Stimulated activated CD4-positive, alpha-beta T cell treated with anti-CD3 and anti-CD28 coated beads, Interleukin-12 subunit alpha, Interleukin-12 subunit beta, amount 100 ng/mL, for 4 hours (primary cell): ENCODE measurements around the gene OR10R2.
"Not testable (repeated sequence)": the region's sequence is repeated elsewhere in the genome, so short reads cannot be mapped to it uniquely, and the experiment has no call there.

Experiments used
- DNase-seq: peaks from one replicate; pipeline ENCODE4 v3.0.0-alpha.2; 2020

The OR10R2 gene, protein sequence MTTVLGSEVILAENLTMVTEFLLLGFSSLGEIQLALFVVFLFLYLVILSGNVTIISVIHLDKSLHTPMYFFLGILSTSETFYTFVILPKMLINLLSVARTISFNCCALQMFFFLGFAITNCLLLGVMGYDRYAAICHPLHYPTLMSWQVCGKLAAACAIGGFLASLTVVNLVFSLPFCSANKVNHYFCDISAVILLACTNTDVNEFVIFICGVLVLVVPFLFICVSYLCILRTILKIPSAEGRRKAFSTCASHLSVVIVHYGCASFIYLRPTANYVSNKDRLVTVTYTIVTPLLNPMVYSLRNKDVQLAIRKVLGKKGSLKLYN

DNA sequence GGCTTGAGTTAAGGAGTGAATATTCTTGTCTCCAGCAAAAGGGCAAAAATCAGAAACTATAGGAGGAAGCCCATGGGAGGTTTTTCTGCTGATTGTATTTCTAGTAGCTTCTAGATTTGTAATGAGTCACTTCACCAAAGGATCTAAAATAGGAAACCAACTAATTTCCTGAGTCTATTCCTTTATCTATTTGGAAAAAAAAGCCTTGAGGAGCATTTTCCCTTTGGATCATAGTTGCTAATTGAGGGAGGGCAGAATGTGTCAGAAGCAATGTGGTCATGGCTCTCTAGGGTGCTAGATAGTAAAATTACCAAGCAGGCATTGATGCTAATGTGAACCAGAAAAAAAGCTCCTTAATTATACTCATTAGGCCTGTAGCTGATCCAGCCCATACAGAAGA is at the start of gene OR10R2:
TSS of gene OR10R2 (plus strand) at position 301 of the 400 bp plus-strand sequence. CDS start 106 bp downstream, outside the sequence.
- DNase-seq, result no peak

DNA sequence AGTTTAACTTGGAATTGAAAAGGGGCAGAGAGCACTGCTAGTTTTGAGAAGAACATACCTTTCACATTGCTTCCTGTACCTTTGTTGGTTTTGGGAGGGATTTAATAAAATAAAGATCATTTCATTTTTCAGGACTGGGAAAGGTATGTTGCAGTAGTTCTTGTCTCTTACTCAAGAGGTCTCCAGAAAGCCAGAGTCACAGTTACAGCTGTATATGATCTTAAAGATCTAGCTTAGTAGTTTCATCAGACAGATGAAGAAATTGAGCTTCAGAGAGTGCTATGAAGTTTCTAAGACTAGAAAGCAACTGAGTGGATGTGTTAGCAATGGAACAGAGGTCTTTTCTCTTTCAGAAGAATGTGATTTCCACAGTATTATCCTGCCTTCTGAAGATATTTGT is 47.0 kb upstream of the OR10R2 start:
- no peak for DNase-seq

DNA sequence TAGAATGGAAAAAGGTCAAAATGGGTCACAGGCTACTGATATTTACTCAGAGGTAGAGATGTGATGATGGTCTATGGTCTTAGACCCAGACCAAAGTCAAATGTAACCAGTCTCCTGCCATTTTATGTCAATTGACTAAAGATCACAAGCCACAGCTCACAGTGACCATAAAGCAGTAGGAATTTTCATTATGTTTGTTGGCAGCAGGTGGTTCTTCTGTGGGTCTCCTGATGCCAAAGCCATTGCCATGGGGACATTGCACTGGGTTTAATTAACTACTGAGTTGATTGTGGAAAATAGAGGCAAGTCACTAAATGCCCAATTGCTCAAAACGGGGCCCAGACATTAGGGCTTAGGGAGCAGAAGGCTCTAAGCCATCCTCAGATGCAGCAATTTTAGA is 45.9 kb upstream of the OR10R2 start, which contains the start of gene OR10K2:
TSS of gene OR10K2 (minus strand) at position 101 of the 400 bp plus-strand sequence. CDS start 5,371 bp downstream, outside the sequence.
- DNase-seq, result no peak

DNA sequence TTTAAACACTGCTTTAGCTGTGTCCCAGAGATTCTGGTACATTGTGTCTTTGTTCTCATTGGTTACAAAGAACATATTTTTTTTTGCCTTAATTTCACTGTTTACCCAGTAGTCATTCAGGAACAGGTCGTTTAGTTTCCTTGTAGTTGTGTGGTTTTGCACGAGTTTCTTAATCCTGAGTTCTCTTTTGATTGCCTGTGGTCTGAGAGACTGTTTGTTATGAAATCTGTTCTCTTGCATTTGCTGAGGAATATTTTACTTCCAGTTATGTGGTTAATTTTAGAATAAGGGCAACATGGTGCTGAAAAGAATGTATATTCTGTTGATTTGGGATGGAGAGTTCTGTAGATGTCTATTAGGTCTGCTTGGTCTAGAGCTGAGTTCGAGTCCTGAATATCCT is 41.9 kb upstream of the OR10R2 start:
- not testable (repeated sequence) for DNase-seq

DNA sequence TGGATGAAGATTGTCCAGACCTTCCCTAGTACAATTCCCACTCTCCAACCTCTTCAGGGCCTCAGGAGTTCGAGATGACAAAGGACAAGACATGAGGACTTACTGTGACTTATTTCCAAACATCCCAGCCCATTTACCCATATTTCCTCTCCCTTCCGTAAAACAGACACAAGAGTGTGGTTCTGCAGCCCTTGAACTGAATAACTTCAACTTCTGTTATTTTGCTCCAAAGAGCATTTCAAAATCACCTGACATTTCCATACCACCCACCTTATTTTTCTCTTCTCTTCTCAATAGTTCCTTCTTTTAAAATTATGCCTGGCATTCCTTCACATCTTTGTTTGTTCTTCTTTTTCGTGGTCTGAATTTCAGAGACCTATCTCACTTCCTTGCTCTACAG is 37.3 kb upstream of the OR10R2 start:
- DNase-seq, result no peak

DNA sequence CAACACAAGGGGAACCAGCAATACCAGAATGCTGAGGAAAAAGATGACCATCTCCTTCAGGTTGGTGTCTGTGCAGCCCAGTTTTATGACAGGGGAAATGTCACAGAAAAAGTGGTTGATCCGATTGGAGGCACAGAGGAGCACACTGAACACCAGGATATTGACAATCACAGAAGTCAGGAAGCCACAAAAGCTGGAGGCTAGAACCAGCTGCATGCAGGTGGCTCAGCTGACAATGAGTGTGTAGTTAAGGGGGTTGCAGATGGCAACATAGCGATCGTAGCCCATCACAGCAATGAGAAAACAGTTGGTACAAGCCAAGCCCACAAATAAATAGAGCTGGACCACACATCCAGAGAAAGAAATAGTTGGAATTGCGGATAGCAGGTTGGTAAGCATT is 26.6 kb upstream of the OR10R2 start:
- DNase-seq, result no peak

DNA sequence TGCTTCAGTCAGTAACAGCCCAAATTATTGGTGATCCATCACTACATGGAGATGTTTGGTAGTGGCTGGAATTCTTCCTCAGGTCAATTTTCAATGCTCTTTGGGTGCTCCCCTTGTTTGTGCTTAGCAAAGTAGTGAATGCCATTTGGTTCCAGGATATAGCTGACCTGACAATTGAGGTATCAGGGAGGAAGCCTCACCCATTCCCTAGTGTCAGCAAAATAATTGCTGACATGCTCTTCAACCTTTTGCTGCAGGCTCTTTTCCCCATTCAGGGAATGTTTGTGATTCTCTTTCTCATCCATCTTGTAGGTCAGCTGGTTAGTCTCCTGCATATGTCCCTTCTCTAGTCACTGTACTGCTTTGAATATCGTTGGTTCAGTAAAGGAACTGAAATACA is 17.5 kb upstream of the OR10R2 start:
- no peak for DNase-seq

DNA sequence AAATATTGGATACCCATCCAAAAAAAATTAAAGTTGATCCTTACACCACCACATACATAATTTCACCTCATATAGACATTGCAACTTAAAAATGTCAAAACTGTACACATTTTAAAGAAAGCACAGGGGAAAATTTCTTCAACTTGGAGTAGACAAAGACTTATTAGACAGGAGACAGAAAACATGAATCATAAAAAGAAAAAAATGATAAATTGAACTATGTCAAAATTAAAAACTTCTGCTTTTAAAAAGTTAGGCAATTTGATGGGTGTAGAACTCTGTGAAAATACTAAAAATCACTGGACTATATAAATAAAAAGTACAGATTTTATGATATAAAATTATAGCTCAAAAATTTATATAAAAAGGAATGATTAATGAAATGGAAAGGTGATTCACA is 14.8 kb upstream of the OR10R2 start:
- no peak for DNase-seq

DNA sequence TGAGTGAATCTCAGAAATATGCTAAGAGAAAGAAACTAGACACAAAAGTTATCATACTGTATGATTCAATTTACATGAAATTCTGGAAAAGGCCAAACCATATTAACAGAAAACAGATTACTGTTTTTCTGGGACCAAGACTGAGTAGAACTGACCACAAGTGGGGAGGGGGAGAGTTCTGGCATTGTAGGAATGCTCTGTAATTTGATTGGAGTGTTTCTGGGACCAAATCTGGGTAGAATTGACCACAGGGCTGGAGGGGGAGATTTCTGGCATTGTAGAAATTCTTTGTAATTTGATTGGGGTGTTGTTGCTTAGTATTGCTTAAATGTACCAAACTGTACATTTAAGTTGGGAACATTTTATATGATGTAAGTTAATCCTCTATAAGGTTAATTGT is 13.8 kb upstream of the OR10R2 start:
- DNase-seq, result no peak

DNA sequence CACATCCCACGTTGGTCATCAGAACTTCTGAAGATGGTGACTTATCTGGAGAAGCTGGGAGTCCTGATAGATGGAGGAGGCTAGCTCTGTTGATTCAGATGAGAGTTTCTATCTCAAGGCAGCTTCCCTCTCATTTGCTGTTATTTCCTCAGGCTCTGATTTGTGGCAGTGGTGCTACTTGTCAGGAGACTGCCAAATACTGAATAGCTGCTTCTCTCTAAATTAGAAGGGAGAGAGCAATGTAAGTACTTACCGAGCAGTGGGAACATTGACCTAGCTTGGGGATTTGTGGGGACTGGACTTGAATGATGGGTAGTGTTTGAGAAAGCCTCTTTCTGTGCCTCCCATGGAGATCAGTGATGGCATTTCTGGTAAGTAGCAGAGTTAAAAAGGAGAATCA is 10.5 kb upstream of the OR10R2 start, which contains the start of gene OR10K1:
TSS of gene OR10K1 (plus strand) at position 301 of the 400 bp plus-strand sequence. CDS start 3,728 bp downstream, outside the sequence.
- no peak for DNase-seq

DNA sequence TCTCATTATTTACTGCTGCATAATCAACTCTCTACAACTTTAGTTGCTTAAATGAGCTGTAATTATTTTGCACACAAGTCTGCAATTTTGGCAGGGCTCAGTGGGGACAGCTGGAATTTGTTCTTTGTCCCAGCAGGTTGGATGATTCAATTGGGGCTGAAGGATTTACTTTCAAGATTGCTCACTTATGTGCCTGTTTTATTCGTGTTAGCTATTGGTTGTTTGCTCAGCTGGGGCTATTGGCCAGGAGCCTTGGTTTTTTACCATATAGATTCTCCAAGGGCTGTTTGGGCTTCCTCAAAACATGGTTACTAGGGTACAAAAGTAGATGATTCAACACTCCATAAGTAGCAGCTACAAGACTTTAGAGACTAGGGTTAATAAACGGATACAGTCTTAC is 13.4 kb downstream of the OR10R2 start:
- DNase-seq, result no peak

DNA sequence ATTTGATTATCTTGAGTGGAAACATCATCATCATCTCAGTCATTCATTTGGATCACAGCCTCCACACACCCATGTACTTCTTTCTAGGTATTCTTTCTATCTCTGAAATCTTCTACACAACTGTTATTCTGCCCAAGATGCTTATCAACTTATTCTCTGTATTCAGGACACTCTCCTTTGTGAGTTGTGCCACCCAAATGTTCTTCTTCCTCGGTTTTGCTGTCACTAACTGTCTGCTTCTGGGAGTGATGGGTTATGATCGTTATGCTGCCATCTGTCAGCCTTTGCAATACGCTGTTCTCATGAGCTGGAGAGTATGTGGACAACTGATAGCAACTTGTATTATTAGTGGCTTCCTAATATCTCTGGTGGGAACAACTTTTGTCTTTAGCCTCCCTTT is 19.3 kb downstream of the OR10R2 start:
- no peak for DNase-seq

DNA sequence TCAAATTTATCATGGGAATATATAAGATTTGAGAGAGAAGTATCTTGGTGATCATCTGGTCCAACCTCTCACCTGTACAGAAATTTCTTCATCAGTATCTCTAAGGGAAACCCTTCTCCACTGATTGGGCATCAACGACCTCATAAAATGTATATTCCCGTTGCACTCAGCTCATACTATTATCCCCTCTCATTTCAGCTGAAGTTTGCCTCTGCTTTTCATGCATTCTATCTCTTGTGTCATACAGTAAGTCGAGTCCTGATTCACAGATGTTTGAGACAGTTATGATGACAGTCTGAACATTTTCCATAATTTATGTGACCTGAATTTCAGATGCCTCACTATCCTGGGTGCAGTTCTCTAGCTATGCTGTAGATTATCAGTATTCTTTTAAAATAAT is 21.0 kb downstream of the OR10R2 start:
- no peak for DNase-seq

DNA sequence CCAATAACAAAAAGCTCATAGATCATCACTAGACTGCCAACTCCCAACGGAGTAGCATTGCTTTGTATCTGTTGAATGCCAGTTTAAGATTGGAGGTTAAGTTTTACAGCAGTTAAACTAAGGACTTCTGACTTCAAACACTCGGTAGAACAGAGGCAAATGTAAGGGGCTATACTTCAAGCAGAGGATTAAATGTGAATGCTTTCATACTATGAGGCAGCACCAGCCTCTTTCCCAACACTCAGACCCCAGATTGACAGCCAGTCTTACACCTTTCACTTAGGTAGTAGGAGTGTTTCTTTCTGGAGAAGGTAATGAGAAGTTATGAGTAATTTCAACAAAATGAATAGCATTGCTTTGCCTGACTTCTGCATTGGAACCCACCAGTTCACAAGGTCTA is 22.8 kb downstream of the OR10R2 start:
- DNase-seq, result no peak

DNA sequence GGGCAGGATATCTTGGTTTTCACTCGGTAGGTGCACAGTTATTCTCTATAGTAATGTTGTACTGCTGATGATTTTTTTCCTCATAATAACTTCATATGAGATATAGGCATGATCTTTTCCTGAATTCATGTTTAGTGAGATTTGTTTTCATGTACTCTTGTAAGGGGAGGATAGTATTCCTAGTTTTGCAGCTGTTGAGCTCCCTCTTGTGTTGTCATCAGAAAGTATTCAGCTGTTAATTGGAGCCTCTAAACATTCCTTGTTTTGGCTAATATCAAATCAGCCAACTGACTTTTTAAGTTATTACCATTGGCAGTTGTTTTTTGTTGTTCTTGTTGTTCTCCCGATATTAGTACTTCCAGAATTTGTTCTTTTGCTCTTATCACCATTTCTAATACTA is 24.4 kb downstream of the OR10R2 start:
- DNase-seq, result no peak

DNA sequence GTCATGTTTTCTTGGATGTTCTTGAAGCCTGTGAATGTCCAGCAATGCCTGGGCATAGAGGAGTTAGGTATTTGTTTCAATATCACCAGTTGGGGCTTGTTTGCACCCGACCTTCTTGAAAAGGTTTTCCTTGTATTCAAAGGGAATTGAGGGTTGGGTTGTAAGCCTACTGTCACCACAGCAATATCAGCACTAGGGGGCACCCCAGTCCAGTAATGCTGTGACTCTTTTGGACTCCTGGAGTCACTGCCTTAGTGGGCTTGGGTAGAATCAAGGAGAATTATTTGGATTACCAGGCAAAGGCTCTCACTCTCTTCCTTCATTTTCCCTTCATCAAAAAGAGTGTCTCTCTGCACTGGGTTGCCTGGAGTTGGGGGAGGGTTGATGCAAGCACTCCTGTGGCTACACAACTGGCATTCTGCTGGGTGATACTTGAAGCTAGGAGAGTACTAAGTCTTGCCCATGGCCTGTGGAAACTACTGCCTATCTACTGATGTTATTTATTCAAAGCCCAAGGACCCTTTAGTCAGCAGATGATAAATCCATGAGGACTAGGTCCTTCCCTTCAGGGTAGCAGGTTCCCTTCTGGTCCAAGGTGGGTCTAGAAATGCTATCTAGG is 34.5 kb downstream of the OR10R2 start:
- peak; percentile 33 for DNase-seq

DNA sequence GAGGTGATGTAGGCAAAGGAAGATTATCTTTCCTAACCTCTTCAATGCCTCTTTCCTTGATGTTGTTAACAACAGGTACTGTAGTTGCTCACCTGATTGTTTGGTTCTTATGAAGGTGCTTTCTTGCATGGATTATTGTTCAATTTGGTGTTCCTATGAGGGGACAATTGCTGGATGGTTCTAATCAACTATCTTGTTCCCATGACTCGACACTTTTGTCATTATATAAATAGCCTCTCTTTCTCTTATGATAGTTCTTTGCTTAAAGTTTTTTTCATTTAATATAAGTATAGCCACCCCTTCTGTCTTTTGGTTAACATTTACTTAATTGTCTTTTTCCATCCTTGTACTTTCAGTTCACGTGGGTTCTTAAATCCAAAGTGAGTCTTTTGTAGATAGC is 35.5 kb downstream of the OR10R2 start:
- DNase-seq, result no peak

DNA sequence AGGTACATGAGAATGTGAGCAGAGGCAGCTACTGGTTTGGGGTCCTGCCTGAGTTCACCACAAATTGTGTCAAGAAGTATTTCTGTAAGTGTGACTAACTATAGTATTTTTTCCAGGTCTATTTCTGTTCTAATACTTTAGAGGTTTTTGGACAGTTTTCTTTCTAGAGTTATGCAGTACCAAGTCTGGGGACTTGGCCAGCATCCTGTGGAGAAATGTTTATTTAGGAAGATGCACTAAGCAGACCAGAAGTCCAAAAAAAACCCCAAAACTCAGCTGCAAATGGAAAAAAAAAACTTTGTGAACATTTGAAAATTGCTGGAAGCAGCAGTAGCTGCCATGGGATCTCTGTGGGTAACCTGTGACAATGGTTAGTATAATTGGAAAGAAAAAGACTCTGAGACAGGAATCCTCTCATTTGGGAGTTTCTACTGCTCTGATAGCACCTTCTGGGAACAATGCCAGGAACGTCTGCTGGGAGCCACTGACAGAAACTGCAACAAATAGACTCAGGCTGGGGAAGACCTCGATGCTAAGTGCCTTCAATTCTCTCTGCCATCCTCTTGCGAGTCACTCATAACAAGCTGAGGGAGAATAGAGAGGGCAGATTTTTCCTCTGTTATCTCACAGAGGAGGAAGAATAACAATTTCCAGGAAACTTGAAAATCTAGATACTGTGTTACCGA is 37.6 kb downstream of the OR10R2 start:
- no peak for DNase-seq

DNA sequence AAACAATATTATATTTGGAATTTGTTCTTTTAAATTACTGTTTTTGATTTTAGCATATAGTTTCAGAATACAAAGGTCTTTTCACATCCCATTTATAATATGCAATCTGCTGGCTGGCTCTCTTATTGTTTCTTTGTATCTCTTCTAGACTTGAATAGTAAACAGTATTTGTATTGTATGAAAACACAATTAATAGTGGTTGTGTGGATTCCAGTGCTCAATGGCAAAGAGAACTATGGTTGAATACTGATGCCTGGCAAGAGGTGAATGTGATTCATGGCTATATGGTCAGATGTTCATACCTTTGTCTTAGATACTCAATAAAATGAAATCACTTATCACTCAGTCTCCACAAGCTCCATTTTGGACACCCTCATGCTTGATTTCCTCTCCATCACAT is 44.9 kb downstream of the OR10R2 start:
- no peak for DNase-seq

DNA sequence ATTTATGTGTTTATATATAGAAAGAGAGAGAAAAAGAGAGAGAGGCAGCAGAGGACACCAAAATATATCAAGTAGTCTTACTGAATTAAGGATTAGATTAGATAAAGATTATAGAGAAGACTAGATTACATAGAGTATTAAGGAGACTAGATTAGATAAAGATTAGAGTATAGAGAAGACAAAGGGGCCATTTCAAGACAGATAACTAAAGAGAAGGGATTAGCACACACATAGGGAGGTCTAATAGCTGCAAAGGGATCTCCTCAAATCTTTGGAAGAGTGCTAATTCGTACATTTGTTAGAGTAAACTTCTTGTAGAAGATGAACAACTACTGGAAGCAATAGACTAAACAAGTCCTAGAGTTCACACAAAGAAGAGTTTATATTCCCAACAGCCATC is 48.0 kb downstream of the OR10R2 start:
- DNase-seq, result no peak

DNA sequence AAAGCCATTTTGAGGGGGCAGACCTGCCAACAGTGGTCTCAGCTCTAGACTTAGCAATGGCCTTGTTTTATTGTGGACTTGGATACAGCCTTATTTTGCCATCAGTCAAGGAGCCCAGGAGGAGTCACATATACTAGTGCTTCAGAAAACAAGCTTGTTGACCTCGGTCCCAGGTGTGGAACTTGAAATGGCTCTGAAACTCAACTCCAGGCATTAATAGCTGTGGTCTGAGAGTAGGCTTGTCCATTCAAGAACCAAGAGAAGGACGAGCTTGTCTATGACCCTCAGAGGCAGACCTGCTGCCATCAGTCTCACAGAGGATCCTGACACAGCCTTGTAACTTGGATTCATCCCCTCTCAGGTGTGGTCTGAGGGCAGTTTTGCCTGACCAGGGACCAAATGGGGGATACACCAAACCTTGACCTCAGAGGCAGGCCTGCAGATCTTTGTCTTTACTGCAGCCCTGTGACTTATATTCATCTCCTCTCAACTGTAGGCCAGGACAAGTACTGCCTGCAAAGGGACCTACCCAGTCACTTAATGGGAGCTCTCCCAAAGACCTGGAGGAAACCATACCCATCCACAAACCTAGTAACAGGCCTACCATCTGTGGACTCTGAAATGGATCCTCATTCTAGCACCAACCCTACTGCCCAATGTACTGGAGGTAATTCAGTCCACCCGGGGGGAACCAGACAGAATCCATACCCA is 49.1 kb downstream of the OR10R2 start:
- no peak for DNase-seq

DNA sequence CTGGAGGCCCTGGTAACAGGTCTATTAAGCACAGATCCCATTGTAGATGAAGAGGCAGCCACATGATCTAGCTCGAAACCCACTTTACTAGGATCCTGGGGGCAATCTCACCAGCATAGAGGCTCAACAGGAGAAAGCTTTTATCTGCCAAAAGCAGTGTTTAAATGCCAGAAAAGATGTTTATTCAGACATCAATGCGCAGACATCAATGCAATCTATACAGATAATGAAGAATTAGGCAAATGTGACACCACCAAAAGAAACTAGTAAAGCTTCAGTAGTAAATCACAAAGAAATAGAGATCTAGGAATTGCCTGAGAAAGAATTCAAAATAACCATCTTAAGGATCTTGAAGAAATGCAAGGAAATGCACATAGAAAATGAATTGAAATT is 49.6 kb downstream of the OR10R2 start:
- no peak for DNase-seq

DNA sequence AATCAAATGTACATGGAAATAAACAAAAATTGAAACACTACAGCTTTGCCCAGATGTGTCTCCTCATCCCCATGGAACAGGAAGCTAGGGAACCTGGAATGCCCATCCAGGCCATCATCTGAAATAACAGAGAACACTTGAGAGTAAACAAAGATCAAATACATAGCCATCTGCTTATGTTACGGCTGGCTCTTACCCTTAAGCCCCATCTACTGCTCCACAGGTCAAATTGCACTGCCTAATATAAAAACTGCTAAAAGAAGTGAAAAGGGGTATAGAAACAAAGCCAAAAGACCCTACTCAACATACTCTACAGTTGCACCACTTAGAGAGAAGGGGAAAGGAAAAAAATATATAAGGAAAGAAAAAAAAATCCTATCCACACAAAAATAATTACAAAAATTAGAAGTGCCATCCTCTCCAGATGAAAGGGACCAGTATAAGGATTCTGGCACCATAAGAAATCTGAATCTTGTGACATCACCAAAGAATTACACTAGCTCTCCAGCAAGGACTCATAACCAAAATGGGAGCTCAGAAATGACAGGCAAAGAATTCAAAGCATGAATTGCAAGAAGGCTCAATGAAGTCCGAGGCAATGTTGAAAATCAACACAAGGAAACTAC is 55.3 kb downstream of the OR10R2 start:
- no peak for DNase-seq
